Activated CD4-positive, CD25-positive, alpha-beta regulatory T cell treated with anti-CD3 and anti-CD28 coated beads, Interleukin-2, amount 50 U/mL, for 24 hours (primary cell): Measurements from ENCODE around the gene KCNJ12.
"Not testable (repeated sequence)": the region's sequence is repeated elsewhere in the genome, so short reads cannot be mapped to it uniquely, and the experiment has no call there.

Source experiments
- ATAC-seq, 2 donors: fragments of 150-1000 bp; cut with Tn5 transposase; one replicate each; pipeline ENCODE4 v1.10.0; 2021; ENCODE audit warnings: mild to moderate bottlenecking in 1 of 2, moderate library complexity in 1 of 2

Gene KCNJ12

GRCh38 chr17:21388066-21388465 lies 11.9 kb downstream of the KCNJ12 start:
- ATAC-seq, result no peak

GRCh38 chr17:21388944-21389343 lies 12.8 kb downstream of the KCNJ12 start:
- ATAC-seq, result no peak

DNA sequence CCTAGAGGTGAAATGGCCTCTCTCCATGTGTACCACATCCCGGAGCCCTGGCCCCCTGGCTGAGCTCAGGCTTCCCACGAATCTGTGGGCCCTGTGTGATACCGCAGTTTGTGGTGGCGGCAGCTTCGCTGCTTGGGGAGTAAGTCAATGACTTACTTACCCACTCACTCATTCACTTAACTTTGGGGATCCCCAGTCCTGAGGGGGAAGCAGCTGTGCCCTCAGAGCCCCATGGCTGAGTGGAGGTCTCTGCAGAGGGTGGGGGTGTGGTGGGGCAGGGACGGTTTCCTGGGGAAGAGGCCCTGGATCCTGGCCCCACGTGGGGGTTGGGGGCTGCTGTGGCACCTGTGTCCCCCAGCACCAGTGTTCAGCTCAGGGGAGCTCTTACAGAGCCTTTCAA lies 13.2 kb downstream of the KCNJ12 start:
- ATAC-seq, result no peak

GRCh38 chr17:21390294-21390693 lies 14.1 kb downstream of the KCNJ12 start:
- ATAC-seq, result no peak

- no peak for ATAC-seq
Observed at GRCh38 chr17:21392266-21392665, 16.1 kb downstream of the KCNJ12 start.

- ATAC-seq, result no peak
Observed at GRCh38 chr17:21394265-21394664, 18.1 kb downstream of the KCNJ12 start.

GRCh38 chr17:21395764-21396163 lies 19.6 kb downstream of the KCNJ12 start:
- no peak for ATAC-seq

DNA sequence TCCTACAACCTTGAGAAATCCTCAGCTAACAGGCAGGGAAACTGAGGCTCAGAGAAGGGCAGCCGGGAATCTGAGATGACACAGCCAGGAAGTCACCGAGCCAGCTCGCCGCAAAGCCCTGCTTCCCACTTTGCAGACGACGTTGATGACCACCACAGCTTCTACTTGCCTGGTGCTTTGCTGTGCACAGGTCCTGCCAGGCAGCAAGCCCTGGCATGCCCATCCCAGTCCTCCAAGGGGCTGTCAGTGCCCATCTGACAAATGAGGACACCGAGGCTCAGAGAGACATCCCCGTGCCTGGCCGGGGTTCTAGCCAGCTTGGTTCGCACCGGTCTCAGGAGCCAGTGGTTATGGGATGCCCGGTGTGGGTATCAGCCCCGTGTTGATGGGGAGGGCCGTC lies 20.1 kb downstream of the KCNJ12 start:
- ATAC-seq, result no peak

DNA sequence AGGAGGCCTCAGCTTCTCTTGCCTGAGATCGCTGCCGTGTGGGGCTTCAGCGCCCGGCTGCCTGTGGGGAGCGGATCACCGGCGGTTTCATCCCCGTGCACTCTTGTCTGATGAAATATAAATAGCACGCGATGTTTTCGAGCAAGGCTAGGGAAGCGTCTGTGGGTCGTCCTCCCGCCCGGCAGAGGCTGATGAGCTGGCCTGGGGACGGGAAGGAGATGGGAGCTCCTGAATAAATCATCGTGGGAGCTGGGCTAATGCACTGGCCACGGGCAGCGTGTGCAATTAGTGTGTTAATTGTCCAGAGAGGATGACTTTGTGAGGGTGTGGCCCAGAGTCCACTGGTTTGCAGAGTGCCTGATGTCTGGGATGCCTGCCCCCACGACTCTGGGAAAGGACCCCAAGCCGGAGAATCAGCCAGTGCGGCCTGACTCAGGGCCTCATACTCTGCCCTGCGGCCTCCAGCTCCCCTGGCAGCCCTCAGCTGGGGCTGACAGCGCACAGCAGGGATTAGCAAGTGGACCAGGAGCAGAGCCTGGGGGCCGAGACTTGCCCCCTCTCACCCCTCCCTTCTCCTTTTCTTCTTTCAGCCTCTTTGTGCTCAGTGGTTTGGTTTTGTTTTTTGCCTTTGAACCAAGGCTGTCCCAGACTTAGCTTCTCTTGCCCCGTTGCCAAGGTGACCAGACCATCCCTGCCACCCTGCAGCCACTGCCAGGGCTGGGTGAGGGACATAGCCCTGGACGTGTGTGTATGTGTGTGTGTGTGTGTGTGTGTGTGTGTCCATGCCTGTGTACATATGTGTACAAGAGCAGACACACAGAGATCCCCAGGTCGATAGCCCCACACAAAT lies 21.4 kb downstream of the KCNJ12 start:
- ATAC-seq, result no peak

- ATAC-seq, result no peak
Observed at GRCh38 chr17:21399474-21400186, 23.5 kb downstream of the KCNJ12 start.

DNA sequence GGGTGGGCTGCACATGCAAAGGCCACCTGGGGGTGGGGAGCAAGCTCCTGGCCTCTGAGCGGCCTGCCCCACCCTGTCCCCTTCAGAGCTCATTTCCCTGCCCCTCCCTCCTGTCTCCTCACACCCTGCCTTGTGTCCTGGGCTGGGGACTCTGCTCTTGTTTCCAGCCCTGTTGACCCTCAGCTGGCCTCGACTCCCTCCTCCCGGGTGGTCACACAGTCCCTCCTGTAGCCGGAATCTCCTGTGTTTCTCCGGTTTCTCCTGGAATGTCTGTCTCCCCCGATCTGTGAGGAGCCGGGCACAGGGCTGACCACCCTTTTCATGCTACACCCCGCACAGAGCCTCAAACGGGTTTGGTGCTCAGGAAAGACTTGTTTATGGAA lies 24.0 kb downstream of the KCNJ12 start:
- ATAC-seq, result not testable (repeated sequence)

DNA sequence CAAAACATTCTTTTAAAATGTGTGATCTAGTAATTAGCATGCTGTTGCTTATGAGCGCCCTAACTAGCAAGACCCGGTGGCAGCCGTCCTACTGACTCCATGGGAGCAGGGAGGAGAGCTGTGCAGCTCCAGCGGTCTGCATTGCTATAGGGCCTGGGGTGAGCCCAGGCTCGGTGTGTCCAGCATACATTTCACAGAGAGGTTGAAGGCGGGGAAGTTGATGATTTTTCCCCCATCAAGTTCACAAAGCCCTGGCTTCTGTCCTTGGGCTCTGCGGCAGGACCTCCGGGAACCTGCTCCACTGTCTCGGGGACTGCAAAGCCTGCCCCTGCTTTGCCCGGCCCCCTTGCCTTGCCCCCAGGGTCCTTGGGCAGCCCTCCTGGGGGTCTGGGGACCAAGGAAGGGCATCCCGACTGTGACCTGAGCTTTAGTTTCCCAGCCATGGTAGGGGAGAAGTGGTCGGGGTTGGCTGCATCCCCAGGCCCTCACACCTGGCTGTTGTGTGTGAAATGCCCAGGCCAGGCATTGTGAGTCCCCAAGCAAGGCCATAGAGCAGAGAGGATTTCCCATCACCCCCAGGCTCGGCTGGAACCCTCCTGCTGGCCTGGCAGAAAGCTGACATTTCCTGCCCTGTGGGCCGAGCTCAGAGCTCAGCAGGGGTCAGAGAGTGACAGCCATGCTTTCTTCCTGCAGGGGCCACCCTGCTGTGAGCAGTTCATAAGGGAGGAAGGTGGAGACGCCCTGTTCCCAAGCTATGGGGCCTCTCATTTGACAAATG lies 24.8 kb downstream of the KCNJ12 start:
- no peak for ATAC-seq

DNA sequence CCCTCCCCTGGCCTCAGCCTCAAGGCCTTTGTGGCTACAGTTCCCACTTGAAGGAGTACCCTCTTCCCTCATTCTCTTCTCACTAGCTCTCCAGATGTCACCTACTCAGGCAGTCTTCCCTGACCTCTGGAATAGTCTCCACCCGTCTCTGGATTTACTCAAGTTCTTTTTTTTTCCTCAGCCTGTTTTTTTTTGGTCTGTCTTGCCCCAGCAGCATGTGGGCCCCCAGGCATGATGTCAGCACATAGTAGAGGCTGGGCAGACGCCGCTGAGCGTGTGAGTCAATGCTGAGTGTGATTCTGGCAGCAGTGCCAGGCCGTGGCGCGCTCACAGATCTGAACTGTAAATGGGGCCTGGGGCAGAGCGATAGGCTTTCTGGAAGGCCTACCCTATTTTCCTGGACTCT lies 26.0 kb downstream of the KCNJ12 start:
- ATAC-seq, result not testable (repeated sequence)

DNA sequence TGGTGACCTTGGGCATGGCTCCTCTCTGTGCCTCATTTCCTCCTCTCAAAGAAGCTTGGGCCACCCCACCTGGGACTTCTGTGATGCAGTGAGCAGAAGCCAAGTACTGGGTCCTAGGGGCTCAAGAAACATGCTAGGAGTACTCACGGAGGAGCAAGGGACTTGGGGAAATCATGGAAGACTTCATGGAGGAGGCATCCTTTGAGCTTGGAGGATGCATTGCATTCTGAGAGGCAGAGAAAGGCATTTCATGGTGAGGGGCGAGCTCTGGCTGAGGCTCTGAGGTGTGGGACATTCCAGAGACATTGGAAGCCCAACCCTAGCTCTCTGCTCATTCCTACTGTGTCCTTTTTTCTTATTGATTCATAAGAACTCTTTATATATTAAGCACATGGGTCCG lies 26.8 kb downstream of the KCNJ12 start:
- ATAC-seq, result not testable (repeated sequence)

GRCh38 chr17:21404106-21404505 lies 27.9 kb downstream of the KCNJ12 start:
- ATAC-seq, result not testable (repeated sequence)

DNA sequence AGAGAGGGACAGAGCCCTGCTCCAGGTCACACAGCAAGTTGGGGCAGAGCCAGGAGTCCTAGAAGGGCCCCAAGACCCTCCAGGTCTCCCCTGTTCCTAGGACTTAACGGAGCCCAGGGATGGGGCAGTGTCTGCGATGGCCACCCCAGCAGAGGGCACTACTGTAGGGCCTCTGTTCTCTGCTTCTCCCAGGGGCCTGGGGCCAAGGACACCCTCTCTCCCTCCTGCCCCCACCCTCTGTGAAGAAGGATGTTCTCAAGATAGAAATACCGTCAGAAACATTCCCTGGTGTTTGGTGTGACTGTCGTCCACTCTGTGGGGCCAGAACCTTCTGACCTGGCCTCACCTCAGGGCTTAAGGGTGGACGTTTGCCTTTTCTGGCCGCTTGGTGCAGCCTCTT lies 28.4 kb downstream of the KCNJ12 start:
- not testable (repeated sequence) for ATAC-seq

GRCh38 chr17:21404956-21405731 lies 29.0 kb downstream of the KCNJ12 start:
- not testable (repeated sequence) for ATAC-seq

DNA sequence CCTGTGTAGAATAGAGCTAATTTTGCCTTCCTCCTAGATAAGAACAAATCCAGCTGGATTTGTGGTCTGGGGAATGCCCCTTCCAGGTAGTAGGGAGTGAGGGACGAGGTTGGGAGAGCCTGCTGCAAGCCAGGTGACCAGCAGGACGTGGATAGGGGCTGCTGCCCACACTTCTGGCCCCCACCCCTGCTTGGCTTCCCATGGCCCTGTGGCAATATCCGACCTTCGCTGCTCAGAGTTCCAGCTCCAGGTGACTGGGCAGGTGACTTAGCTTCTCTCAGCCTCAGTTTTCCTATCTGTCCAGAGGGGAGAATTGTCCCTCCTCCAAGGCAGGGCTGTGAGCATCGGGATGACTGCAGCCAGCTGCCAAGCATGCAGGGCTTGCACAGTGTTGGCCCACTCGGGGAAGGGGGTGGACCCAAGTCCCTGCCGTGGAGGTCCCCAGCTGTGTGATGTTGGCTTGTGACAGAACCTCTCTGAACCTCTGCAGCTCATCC lies 29.8 kb downstream of the KCNJ12 start:
- not testable (repeated sequence) for ATAC-seq

GRCh38 chr17:21406616-21407404 lies 30.7 kb downstream of the KCNJ12 start:
- ATAC-seq, result not testable (repeated sequence)

GRCh38 chr17:21407752-21408151 lies 31.6 kb downstream of the KCNJ12 start:
- ATAC-seq, result not testable (repeated sequence)

DNA sequence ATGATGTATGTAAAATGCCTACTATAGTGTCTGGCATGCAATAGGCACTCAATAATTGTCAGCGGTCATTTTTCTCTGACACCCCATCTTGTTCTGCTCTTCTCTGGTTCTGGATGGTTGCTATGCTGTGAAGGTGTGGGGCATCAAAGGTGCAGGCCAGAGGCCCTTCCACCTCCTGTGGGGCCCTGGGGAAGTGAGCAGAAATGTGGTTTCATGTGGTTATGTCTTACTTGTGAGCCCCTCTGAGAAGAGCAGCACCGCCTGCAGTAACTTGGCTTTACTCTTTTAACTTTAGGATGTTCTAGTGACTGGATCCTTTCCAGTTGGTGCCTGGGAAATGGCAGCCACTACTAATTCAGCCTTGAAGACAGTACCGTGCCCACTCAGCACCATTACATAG lies 32.1 kb downstream of the KCNJ12 start:
- not testable (repeated sequence) for ATAC-seq
